Measurements from ENCODE around the gene GSTCD.
"Not testable (repeated sequence)": the region's sequence is repeated elsewhere in the genome, so short reads cannot be mapped to it uniquely, and the experiment has no call there.

DNA sequence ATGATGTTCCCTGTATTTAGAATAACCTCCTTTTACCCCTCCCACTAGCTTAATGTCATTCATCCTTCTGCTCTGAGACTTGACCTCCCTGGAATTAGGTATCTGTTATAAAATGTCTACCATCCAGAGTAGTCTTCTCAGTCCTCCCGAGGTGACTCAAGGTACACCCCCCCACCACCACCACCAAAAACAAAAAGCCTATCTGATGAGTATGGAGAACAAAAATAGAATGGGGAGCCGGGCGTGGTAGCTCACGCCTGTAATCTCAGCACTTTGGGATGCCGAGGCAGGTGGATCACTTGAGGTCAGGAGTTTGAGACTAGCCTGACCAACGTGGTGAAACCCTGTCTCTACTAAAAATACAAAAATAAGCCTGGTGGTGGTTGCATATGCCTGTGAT is 139.8 kb downstream of the GSTCD start:
- TF ChIP-seq, protein P1, sequence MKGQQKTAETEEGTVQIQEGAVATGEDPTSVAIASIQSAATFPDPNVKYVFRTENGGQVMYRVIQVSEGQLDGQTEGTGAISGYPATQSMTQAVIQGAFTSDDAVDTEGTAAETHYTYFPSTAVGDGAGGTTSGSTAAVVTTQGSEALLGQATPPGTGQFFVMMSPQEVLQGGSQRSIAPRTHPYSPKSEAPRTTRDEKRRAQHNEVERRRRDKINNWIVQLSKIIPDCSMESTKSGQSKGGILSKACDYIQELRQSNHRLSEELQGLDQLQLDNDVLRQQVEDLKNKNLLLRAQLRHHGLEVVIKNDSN (CRISPR knock-in tag; IDR thresholded peaks at IDR 0.05): not testable (repeated sequence)
- TF ChIP-seq, protein P2, sequence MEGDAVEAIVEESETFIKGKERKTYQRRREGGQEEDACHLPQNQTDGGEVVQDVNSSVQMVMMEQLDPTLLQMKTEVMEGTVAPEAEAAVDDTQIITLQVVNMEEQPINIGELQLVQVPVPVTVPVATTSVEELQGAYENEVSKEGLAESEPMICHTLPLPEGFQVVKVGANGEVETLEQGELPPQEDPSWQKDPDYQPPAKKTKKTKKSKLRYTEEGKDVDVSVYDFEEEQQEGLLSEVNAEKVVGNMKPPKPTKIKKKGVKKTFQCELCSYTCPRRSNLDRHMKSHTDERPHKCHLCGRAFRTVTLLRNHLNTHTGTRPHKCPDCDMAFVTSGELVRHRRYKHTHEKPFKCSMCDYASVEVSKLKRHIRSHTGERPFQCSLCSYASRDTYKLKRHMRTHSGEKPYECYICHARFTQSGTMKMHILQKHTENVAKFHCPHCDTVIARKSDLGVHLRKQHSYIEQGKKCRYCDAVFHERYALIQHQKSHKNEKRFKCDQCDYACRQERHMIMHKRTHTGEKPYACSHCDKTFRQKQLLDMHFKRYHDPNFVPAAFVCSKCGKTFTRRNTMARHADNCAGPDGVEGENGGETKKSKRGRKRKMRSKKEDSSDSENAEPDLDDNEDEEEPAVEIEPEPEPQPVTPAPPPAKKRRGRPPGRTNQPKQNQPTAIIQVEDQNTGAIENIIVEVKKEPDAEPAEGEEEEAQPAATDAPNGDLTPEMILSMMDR (IDR thresholded peaks at IDR 0.05): not testable (repeated sequence)
- TF ChIP-seq TP53 (CRISPR knock-in tag; IDR thresholded peaks at IDR 0.05); EMX1 (CRISPR knock-in tag; IDR thresholded peaks at IDR 0.05); JUN (CRISPR knock-in tag; IDR thresholded peaks at IDR 0.05); FOXP1 (CRISPR knock-in tag; IDR thresholded peaks at IDR 0.05; ENCODE audit: borderline replicate concordance); ETV6 (CRISPR knock-in tag; IDR thresholded peaks at IDR 0.05): not testable (repeated sequence)
- TF ChIP-seq, protein P3, sequence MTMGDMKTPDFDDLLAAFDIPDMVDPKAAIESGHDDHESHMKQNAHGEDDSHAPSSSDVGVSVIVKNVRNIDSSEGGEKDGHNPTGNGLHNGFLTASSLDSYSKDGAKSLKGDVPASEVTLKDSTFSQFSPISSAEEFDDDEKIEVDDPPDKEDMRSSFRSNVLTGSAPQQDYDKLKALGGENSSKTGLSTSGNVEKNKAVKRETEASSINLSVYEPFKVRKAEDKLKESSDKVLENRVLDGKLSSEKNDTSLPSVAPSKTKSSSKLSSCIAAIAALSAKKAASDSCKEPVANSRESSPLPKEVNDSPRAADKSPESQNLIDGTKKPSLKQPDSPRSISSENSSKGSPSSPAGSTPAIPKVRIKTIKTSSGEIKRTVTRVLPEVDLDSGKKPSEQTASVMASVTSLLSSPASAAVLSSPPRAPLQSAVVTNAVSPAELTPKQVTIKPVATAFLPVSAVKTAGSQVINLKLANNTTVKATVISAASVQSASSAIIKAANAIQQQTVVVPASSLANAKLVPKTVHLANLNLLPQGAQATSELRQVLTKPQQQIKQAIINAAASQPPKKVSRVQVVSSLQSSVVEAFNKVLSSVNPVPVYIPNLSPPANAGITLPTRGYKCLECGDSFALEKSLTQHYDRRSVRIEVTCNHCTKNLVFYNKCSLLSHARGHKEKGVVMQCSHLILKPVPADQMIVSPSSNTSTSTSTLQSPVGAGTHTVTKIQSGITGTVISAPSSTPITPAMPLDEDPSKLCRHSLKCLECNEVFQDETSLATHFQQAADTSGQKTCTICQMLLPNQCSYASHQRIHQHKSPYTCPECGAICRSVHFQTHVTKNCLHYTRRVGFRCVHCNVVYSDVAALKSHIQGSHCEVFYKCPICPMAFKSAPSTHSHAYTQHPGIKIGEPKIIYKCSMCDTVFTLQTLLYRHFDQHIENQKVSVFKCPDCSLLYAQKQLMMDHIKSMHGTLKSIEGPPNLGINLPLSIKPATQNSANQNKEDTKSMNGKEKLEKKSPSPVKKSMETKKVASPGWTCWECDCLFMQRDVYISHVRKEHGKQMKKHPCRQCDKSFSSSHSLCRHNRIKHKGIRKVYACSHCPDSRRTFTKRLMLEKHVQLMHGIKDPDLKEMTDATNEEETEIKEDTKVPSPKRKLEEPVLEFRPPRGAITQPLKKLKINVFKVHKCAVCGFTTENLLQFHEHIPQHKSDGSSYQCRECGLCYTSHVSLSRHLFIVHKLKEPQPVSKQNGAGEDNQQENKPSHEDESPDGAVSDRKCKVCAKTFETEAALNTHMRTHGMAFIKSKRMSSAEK (CRISPR knock-in tag; IDR thresholded peaks at IDR 0.05; ENCODE audit: borderline replicate concordance): not testable (repeated sequence)
- TF ChIP-seq, protein P4, sequence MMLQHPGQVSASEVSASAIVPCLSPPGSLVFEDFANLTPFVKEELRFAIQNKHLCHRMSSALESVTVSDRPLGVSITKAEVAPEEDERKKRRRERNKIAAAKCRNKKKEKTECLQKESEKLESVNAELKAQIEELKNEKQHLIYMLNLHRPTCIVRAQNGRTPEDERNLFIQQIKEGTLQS (CRISPR knock-in tag; conservative IDR thresholded peaks at IDR 0.05): not testable (repeated sequence)
- TF ChIP-seq, protein P5, sequence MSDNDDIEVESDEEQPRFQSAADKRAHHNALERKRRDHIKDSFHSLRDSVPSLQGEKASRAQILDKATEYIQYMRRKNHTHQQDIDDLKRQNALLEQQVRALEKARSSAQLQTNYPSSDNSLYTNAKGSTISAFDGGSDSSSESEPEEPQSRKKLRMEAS (CRISPR knock-in tag; IDR thresholded peaks at IDR 0.05): not testable (repeated sequence)
- TF ChIP-seq, protein P6, sequence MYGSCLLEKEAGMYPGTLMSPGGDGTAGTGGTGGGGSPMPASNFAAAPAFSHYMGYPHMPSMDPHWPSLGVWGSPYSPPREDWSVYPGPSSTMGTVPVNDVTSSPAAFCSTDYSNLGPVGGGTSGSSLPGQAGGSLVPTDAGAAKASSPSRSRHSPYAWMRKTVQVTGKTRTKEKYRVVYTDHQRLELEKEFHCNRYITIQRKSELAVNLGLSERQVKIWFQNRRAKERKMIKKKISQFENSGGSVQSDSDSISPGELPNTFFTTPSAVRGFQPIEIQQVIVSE (CRISPR knock-in tag; IDR thresholded peaks at IDR 0.05; ENCODE audit: borderline replicate concordance): not testable (repeated sequence)

Data from WTC11 (cell line).